Measurements from ENCODE around the gene AAK1.

DNA sequence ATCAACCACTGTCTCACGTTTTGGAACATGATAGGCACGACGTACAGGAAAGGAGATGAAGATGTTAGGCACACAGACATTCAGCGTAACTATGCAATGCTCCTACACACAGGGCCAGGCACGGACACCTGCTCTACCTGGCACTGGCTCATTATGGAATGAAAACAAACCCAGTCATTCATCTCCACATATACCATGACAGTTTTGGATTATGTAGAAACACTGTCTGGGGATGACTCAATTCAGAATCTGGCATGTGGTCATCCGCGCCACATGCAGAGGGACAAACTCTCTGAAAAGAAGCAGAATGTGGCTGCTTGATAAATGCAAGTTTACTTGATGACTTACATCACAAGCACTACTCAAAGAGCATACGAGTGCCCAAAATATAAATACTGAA is 176.8 kb downstream of the AAK1 start:
- TF ChIP-seq, protein P1, sequence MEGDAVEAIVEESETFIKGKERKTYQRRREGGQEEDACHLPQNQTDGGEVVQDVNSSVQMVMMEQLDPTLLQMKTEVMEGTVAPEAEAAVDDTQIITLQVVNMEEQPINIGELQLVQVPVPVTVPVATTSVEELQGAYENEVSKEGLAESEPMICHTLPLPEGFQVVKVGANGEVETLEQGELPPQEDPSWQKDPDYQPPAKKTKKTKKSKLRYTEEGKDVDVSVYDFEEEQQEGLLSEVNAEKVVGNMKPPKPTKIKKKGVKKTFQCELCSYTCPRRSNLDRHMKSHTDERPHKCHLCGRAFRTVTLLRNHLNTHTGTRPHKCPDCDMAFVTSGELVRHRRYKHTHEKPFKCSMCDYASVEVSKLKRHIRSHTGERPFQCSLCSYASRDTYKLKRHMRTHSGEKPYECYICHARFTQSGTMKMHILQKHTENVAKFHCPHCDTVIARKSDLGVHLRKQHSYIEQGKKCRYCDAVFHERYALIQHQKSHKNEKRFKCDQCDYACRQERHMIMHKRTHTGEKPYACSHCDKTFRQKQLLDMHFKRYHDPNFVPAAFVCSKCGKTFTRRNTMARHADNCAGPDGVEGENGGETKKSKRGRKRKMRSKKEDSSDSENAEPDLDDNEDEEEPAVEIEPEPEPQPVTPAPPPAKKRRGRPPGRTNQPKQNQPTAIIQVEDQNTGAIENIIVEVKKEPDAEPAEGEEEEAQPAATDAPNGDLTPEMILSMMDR (IDR thresholded peaks at IDR 0.05; ENCODE audit: borderline replicate concordance, extremely low read depth, low read length, poor library complexity, severe bottlenecking): no peak
- TF ChIP-seq EZH2 (IDR thresholded peaks at IDR 0.05; ENCODE audit: borderline replicate concordance, low read depth, low read length, severe bottlenecking): no peak
